ENCODE data around the gene SDCBP2. TPM values are rescaled to one million over a fixed set of nuclear protein-coding genes. Genes with fewer than 3 reads are reported as not detected.

SDCBP2 gene
- total and polyA plus RNA-seq, 2 donors (not counting 1 experiment from before 2014, with no cell fraction given), result 1.2 to 1.3 TPM

- ATAC-seq (ENCODE audit: low read depth), result no peak
- no peaks in the 10 kb centered on the region for H3K9me3 ChIP-seq (ENCODE audit: control extremely low read depth in 1 of 3, control insufficient read depth in 2 of 3, insufficient read depth in 1 of 3, low read length in 2 of 3)
- H2AFZ ChIP-seq (ENCODE audit: insufficient read depth, low read depth, low read length, poor library complexity, severe bottlenecking), result no peak overlapping the region
- intact Hi-C loops (cut with micrococcal nuclease), result loop anchor here (10.0 kb wide), 1 partner anchor 779 kb away; the partner anchor contains the start of gene CSNK2A1
- CTCF ChIA-PET, result interaction anchor here (1.4 to 2.2 kb wide), 5 partner anchors 9 to 180 kb away, joined by 6 to 14 read pairs (median 9); no protein-coding TSS in a partner anchor
- 91% methylated on average over 5 of the region's 12 CpGs for WGBS (ENCODE audit: insufficient coverage)
- no peaks in the 10 kb centered on the region for H3K27me3 Mint-ChIP-seq
- no peak overlapping the region for H3K4me3 ChIP-seq (ENCODE audit: control extremely low read depth in 1 of 5, extremely low read depth in 1 of 5, insufficient read depth in 1 of 5, low read depth in 2 of 5, low read length in 4 of 5)
- no peaks in the 10 kb centered on the region for H3K36me3 ChIP-seq (replicated peaks in 1 of 2; ENCODE audit: control extremely low read depth in 1 of 2, control insufficient read depth in 1 of 2, extremely low read depth in 1 of 2, insufficient read depth in 2 of 2, low read length in 1 of 2)
- H3K79me2 ChIP-seq (ENCODE audit: control insufficient read depth, insufficient read depth, low read length), result peaks cover 38% of the 10 kb centered on the region
- H3K27ac Mint-ChIP-seq, result no peak overlapping the region
- H3K9me3 Mint-ChIP-seq (ENCODE audit: insufficient read depth), result no peaks in the 10 kb centered on the region
- TF ChIP-seq EZH2 (IDR thresholded peaks at IDR 0.05; ENCODE audit: borderline replicate concordance, insufficient read depth, low read depth, low read length, poor library complexity, severe bottlenecking) (no peak), CTCF (IDR thresholded peaks at IDR 0.05) (no peak)
- H3K27ac ChIP-seq (ENCODE audit: low read length in 2 of 2), result no peak overlapping the region
- POLR2A ChIA-PET, result no interaction called here
- H3K4me3 Mint-ChIP-seq, result peak overlapping the region; percentile 35
- no peak overlapping the region for H3K4me2 ChIP-seq (replicated peaks; ENCODE audit: low read depth, low read length, poor library complexity, severe bottlenecking)
- H4K20me1 ChIP-seq (ENCODE audit: control insufficient read depth, insufficient read depth, low read length, poor library complexity, severe bottlenecking), result no peaks in the 10 kb centered on the region
- no peaks in the 10 kb centered on the region for H3K27me3 ChIP-seq (replicated peaks in 1 of 4; ENCODE audit: control extremely low read depth in 1 of 4, control insufficient read depth in 3 of 4, insufficient read depth in 4 of 4, low read length in 3 of 4)
- DNase-seq, result no peak
- H3K4me1 Mint-ChIP-seq, result peaks cover 18% of the 10 kb centered on the region
- no peak overlapping the region for H3K9ac ChIP-seq (ENCODE audit: low read length)
- peaks cover 17 to 18% of the 10 kb centered on the region in 2 donors for H3K4me1 ChIP-seq (ENCODE audit: control insufficient read depth in 2 of 2, insufficient read depth in 2 of 2, low read length in 2 of 2)
These were observed 4.9 kb downstream of the SDCBP2 start for GRCh38 chr20:1323830-1324597.

- no peak overlapping the region for H2AFZ ChIP-seq (ENCODE audit: insufficient read depth, low read depth, low read length, poor library complexity, severe bottlenecking)
- H3K4me3 Mint-ChIP-seq, result no peak overlapping the region
- H3K4me1 ChIP-seq (ENCODE audit: control insufficient read depth in 2 of 2, insufficient read depth in 2 of 2, low read length in 2 of 2), result peaks cover 17 to 18% of the 10 kb centered on the region in 2 donors
- no peaks in the 10 kb centered on the region for H3K36me3 ChIP-seq (replicated peaks in 1 of 2; ENCODE audit: control extremely low read depth in 1 of 2, control insufficient read depth in 1 of 2, extremely low read depth in 1 of 2, insufficient read depth in 2 of 2, low read length in 1 of 2)
- H3K4me2 ChIP-seq (replicated peaks; ENCODE audit: low read depth, low read length, poor library complexity, severe bottlenecking), result no peak overlapping the region
- no peaks in the 10 kb centered on the region for H3K9me3 Mint-ChIP-seq (ENCODE audit: insufficient read depth)
- no peak for TF ChIP-seq EZH2 (IDR thresholded peaks at IDR 0.05; ENCODE audit: borderline replicate concordance, insufficient read depth, low read depth, low read length, poor library complexity, severe bottlenecking)
- TF ChIP-seq CTCF (IDR thresholded peaks at IDR 0.05), result no peak
- H3K79me2 ChIP-seq (ENCODE audit: control insufficient read depth, insufficient read depth, low read length), result peaks cover 30% of the 10 kb centered on the region
- no peaks in the 10 kb centered on the region for H3K27me3 Mint-ChIP-seq
- H3K4me1 Mint-ChIP-seq, result peaks cover 13% of the 10 kb centered on the region
- intact Hi-C loops (cut with micrococcal nuclease), result loop anchor here (10.0 kb wide), 1 partner anchor 778 kb away; the partner anchor contains the start of gene CSNK2A1
- no peak overlapping the region for H3K9ac ChIP-seq (ENCODE audit: low read length)
- no peak overlapping the region for H3K27ac Mint-ChIP-seq
- ChIA-PET POLR2A (no interaction called here), CTCF (interaction anchor here (1.4 to 1.7 kb wide), 3 partner anchors 10 to 180 kb away, joined by 6 to 10 read pairs (median 7); no protein-coding TSS in a partner anchor)
- ATAC-seq (ENCODE audit: low read depth) (no peak), DNase-seq (no peak)
- H3K27me3 ChIP-seq (replicated peaks in 1 of 4; ENCODE audit: control extremely low read depth in 1 of 4, control insufficient read depth in 3 of 4, insufficient read depth in 4 of 4, low read length in 3 of 4), result no peaks in the 10 kb centered on the region
- H3K4me3 ChIP-seq (ENCODE audit: control extremely low read depth in 1 of 5, extremely low read depth in 1 of 5, insufficient read depth in 1 of 5, low read depth in 2 of 5, low read length in 4 of 5), result no peak overlapping the region
- H3K9me3 ChIP-seq (ENCODE audit: control extremely low read depth in 1 of 3, control insufficient read depth in 2 of 3, insufficient read depth in 1 of 3, low read length in 2 of 3), result no peaks in the 10 kb centered on the region
- H3K27ac ChIP-seq (ENCODE audit: low read length in 2 of 2), result no peak overlapping the region
- 90% methylated on average over 2 of the region's 6 CpGs for WGBS (ENCODE audit: insufficient coverage)
- H4K20me1 ChIP-seq (ENCODE audit: control insufficient read depth, insufficient read depth, low read length, poor library complexity, severe bottlenecking), result no peaks in the 10 kb centered on the region
These were observed 5.7 kb downstream of the SDCBP2 start for GRCh38 chr20:1323256-1323655.
